ENCODE results near the gene EPHB1. TPM values are rescaled to one million over a fixed set of nuclear protein-coding genes. Genes with fewer than 3 reads are reported as not detected.

The EPHB1 gene
- polyA plus RNA-seq, 3 donors, result 0.06 to 0.55 TPM; not detected in 1

DNA sequence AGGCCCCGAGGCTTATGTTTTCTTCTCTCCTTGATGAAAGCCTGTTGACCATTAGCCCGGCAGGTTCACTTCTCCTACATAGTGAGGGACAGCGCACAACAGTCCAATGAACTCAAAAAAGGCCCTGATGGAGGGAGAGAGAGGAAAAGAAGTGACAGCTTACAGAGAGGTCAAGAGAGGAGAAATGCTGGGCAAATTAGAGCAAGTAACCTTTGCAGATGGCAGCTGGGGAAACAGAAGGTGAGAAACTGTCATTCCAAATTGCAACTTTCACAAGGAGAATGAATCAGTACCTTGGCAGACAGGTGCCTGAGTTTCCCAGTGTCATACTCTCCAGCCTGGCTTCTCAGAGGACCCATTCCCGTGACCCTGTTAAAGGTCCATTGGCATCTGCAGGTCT is 252.0 kb downstream of the EPHB1 start:
- H4K20me1 ChIP-seq (ENCODE audit: insufficient read depth, low read length), result no peaks in the 10 kb centered on the region
- Mint-ChIP-seq H3K4me3 (no peak overlapping the region), H3K36me3 (no peaks in the 10 kb centered on the region), H3K27me3 (ENCODE audit: low read depth in 3 of 3) (no peaks in the 10 kb centered on the region), H3K4me1 (no peaks in the 10 kb centered on the region), H3K27ac (no peak overlapping the region), H3K9me3 (peaks cover 0 to 7% (median 3%) of the 10 kb centered on the region in 7 donors)
- H3K9me3 ChIP-seq (replicated peaks in 1 of 2; ENCODE audit: control insufficient read depth in 1 of 2, insufficient read depth in 1 of 2, low read length in 2 of 2), result no peaks in the 10 kb centered on the region
- DNase-seq, result no peak
- H3K4me2 ChIP-seq (replicated peaks; ENCODE audit: extremely low read depth, low read length, poor library complexity, severe bottlenecking), result no peak overlapping the region
- WGBS (ENCODE audit: insufficient coverage), result 100% methylated on average over 2 of the region's 4 CpGs
- TF ChIP-seq, protein P1, sequence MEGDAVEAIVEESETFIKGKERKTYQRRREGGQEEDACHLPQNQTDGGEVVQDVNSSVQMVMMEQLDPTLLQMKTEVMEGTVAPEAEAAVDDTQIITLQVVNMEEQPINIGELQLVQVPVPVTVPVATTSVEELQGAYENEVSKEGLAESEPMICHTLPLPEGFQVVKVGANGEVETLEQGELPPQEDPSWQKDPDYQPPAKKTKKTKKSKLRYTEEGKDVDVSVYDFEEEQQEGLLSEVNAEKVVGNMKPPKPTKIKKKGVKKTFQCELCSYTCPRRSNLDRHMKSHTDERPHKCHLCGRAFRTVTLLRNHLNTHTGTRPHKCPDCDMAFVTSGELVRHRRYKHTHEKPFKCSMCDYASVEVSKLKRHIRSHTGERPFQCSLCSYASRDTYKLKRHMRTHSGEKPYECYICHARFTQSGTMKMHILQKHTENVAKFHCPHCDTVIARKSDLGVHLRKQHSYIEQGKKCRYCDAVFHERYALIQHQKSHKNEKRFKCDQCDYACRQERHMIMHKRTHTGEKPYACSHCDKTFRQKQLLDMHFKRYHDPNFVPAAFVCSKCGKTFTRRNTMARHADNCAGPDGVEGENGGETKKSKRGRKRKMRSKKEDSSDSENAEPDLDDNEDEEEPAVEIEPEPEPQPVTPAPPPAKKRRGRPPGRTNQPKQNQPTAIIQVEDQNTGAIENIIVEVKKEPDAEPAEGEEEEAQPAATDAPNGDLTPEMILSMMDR (IDR thresholded peaks at IDR 0.05), result no peak
- no peaks in the 10 kb centered on the region for H3K79me2 ChIP-seq (ENCODE audit: insufficient read depth, low read length)
- no peak overlapping the region for H3K27ac ChIP-seq (ENCODE audit: low read depth in 1 of 2, low read length in 2 of 2)
- H3K4me1 ChIP-seq (ENCODE audit: control insufficient read depth in 1 of 2, insufficient read depth in 2 of 2, low read length in 2 of 2), result no peaks in the 10 kb centered on the region
- intact Hi-C loops (cut with micrococcal nuclease), result no loop called here
- no peak overlapping the region for H3K9ac ChIP-seq (ENCODE audit: insufficient read depth, low read length, poor library complexity, severe bottlenecking)
- no peaks in the 10 kb centered on the region for H3K36me3 ChIP-seq (replicated peaks in 1 of 2; ENCODE audit: control insufficient read depth in 1 of 2, insufficient read depth in 2 of 2, low read length in 2 of 2)
- H3K27me3 ChIP-seq (ENCODE audit: control insufficient read depth in 2 of 2, insufficient read depth in 2 of 2, low read length in 2 of 2), result no peaks in the 10 kb centered on the region
- no peak overlapping the region for H3K4me3 ChIP-seq (replicated peaks in 1 of 3; ENCODE audit: low read depth in 2 of 3, low read length in 3 of 3)
- no peak overlapping the region for H2AFZ ChIP-seq (ENCODE audit: insufficient read depth, low read depth, low read length, poor library complexity, severe bottlenecking)

DNA sequence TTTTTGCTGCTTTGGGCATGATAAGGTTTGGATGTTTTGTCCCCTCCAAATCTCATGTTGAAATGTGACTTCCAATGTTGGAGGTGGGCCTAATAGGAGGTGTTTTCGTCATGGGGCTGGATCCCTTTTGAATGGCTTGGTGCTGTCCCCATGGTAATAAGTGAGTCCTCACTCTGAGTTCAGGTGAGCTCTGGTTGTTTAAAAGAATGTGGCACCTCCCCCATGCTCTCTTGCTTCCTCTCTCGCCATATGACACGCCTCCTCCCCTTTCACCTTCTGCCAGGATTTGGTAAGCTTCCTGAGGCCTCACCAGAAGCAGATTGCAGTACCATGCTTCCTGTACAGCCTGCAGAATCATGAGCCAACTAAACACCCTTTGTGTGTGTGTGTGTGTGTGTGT is 255.5 kb downstream of the EPHB1 start:
- Mint-ChIP-seq H3K36me3 (no peaks in the 10 kb centered on the region), H3K27ac (no peak overlapping the region), H3K4me1 (no peaks in the 10 kb centered on the region), H3K9me3 (peaks cover 0 to 9% (median 4%) of the 10 kb centered on the region in 7 donors), H3K4me3 (no peak overlapping the region), H3K27me3 (ENCODE audit: low read depth in 3 of 3) (peaks cover 0 to 2% (median 0%) of the 10 kb centered on the region in 3 donors)
- intact Hi-C loops (cut with micrococcal nuclease), result no loop called here
- no peak overlapping the region for H3K4me2 ChIP-seq (replicated peaks; ENCODE audit: extremely low read depth, low read length, poor library complexity, severe bottlenecking)
- no peaks in the 10 kb centered on the region for H4K20me1 ChIP-seq (ENCODE audit: insufficient read depth, low read length)
- H3K4me3 ChIP-seq (replicated peaks in 1 of 3; ENCODE audit: low read depth in 2 of 3, low read length in 3 of 3), result no peak overlapping the region
- no peaks in the 10 kb centered on the region for H3K27me3 ChIP-seq (ENCODE audit: control insufficient read depth in 2 of 2, insufficient read depth in 2 of 2, low read length in 2 of 2)
- H3K36me3 ChIP-seq (replicated peaks in 1 of 2; ENCODE audit: control insufficient read depth in 1 of 2, insufficient read depth in 2 of 2, low read length in 2 of 2), result no peaks in the 10 kb centered on the region
- no peak overlapping the region for H2AFZ ChIP-seq (ENCODE audit: insufficient read depth, low read depth, low read length, poor library complexity, severe bottlenecking)
- H3K79me2 ChIP-seq (ENCODE audit: insufficient read depth, low read length), result no peaks in the 10 kb centered on the region
- no peak for DNase-seq
- H3K4me1 ChIP-seq (ENCODE audit: control insufficient read depth in 1 of 2, insufficient read depth in 2 of 2, low read length in 2 of 2), result no peaks in the 10 kb centered on the region
- TF ChIP-seq, protein P1 (IDR thresholded peaks at IDR 0.05), result no peak
- H3K9me3 ChIP-seq (replicated peaks in 1 of 2; ENCODE audit: control insufficient read depth in 1 of 2, insufficient read depth in 1 of 2, low read length in 2 of 2), result no peaks in the 10 kb centered on the region
- no peak overlapping the region for H3K9ac ChIP-seq (ENCODE audit: insufficient read depth, low read length, poor library complexity, severe bottlenecking)
- no CpG with 5 or more reads among the region's 3 CpGs for WGBS (ENCODE audit: insufficient coverage)
- H3K27ac ChIP-seq (ENCODE audit: low read depth in 1 of 2, low read length in 2 of 2), result no peak overlapping the region
